Type B pancreatic cell (in vitro differentiated cells): ENCODE measurements around the gene SERPINA3. TPM values are rescaled to one million over a fixed set of nuclear protein-coding genes. Genes with fewer than 3 reads are reported as not detected.

ENCODE experiments used
- DNase-seq: peaks from one replicate; pipeline ENCODE4 v3.0.0; 2021; ENCODE audit warnings: mixed read lengths; ENCODE audit not compliant: unreplicated experiment; ENCODE audit errors: extremely low spot score
- H3K27ac Mint-ChIP-seq: 2 replicates; pipeline ENCODE4 v1.8.0; 2021; ENCODE audit warnings: mild to moderate bottlenecking, mixed read lengths
- H3K27me3 Mint-ChIP-seq: 2 replicates; pipeline ENCODE4 v1.8.0; 2021; ENCODE audit warnings: mixed read lengths
- H3K36me3 Mint-ChIP-seq: 2 replicates; pipeline ENCODE4 v1.8.0; 2021; ENCODE audit warnings: mixed read lengths
- H3K4me1 Mint-ChIP-seq: one replicate; pipeline ENCODE4 v1.8.0; 2021; ENCODE audit warnings: mixed read lengths; ENCODE audit not compliant: unreplicated experiment
- H3K4me3 Mint-ChIP-seq: 2 replicates; pipeline ENCODE4 v1.8.0; 2021; ENCODE audit warnings: mild to moderate bottlenecking, mixed read lengths
- H3K9me3 Mint-ChIP-seq: 2 replicates; pipeline ENCODE4 v1.8.0; 2021; ENCODE audit warnings: mixed read lengths
- total RNA-seq: library from RNA; stranded (reverse); gene quantifications from 2 replicates; pipeline ENCODE4 v1.2.1, GENCODE V29; 2021; ENCODE audit warnings: low replicate concordance
- TF ChIP-seq, protein P1 (sequence below): fragments of 200-600 bp; sonication (generic); conservative IDR thresholded peaks from 2 replicates; pipeline ENCODE4 v1.5.0; 2021; ENCODE audit warnings: antibody characterized with exemption, mild to moderate bottlenecking

Gene SERPINA3
- total RNA-seq, 1 donor from 2014 or later: 7.1 TPM

GRCh38 chr14:94586635-94587034, 25.6 kb upstream of the SERPINA3 start:
- Mint-ChIP-seq H3K9me3 (peaks cover 9% of the 10 kb centered on the region), H3K36me3 (no peaks in the 10 kb centered on the region), H3K4me1 (peaks cover 7% of the 10 kb centered on the region), H3K27me3 (no peaks in the 10 kb centered on the region), H3K27ac (no peak overlapping the region), H3K4me3 (no peak overlapping the region)
- DNase-seq: no peak
- TF ChIP-seq, protein P1, sequence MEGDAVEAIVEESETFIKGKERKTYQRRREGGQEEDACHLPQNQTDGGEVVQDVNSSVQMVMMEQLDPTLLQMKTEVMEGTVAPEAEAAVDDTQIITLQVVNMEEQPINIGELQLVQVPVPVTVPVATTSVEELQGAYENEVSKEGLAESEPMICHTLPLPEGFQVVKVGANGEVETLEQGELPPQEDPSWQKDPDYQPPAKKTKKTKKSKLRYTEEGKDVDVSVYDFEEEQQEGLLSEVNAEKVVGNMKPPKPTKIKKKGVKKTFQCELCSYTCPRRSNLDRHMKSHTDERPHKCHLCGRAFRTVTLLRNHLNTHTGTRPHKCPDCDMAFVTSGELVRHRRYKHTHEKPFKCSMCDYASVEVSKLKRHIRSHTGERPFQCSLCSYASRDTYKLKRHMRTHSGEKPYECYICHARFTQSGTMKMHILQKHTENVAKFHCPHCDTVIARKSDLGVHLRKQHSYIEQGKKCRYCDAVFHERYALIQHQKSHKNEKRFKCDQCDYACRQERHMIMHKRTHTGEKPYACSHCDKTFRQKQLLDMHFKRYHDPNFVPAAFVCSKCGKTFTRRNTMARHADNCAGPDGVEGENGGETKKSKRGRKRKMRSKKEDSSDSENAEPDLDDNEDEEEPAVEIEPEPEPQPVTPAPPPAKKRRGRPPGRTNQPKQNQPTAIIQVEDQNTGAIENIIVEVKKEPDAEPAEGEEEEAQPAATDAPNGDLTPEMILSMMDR: no peak

DNA sequence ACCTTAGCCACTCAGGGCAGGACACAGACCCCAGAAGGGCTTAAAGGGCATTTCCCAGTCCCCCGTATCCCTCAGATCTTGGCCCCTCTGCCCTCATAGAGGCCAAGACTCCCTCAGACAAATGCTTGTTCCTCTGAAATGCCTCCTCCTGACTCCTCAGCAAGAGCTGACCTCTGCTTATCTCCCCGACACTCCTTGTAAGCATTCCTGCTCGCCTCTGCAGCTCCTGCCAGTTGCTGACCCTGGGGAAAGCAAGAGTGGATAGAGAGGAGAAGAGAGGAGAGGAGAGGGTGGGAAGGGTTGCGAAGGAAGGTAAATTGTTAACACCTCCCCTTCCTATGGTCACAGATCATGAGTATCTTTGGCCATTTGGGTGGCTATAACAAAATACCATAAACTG, 23.9 kb upstream of the SERPINA3 start:
- DNase-seq: no peak
- no peaks in the 10 kb centered on the region for H3K4me1 Mint-ChIP-seq
- H3K4me3 Mint-ChIP-seq: no peak overlapping the region
- no peaks in the 10 kb centered on the region for H3K36me3 Mint-ChIP-seq
- no peak overlapping the region for H3K27ac Mint-ChIP-seq
- no peaks in the 10 kb centered on the region for H3K27me3 Mint-ChIP-seq
- TF ChIP-seq, protein P1: no peak
- H3K9me3 Mint-ChIP-seq: peaks cover 10% of the 10 kb centered on the region

DNA sequence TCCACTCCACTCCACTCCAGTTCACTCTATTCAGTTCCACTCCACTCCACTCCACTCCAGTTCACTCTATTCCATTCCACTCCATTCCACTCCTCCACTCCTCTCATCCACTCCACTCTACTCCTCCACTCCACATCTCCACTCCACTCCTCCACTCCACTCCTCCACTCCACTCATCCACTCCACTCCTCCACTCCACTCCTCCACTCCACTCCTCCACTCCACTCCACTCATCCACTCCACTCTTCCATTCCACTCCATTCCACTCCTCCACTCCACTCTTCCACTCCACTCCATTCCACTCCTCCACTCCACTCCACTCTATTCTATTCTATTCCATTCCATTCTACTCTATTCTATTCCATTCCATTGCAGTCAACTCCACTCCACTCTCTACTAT, 21.1 kb upstream of the SERPINA3 start:
- Mint-ChIP-seq H3K36me3 (no peaks in the 10 kb centered on the region), H3K4me3 (no peak overlapping the region), H3K4me1 (peaks cover 16% of the 10 kb centered on the region), H3K27ac (no peak overlapping the region), H3K9me3 (peaks cover 10% of the 10 kb centered on the region), H3K27me3 (no peaks in the 10 kb centered on the region)
- no peak for DNase-seq
- TF ChIP-seq, protein P1: no peak

DNA sequence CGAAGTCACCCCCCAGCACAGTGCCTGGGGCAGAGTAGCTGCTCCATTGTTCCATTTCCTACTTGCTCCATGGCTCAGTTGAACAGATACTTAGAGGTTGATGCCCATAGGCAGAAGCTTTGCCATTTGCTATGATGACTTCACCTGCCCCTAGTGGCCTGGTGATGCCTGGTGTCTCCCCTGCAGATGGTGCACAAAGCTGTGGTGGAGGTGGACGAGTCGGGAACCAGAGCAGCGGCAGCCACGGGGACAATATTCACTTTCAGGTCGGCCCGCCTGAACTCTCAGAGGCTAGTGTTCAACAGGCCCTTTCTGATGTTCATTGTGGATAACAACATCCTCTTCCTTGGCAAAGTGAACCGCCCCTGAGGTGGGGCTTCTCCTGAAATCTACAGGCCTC, 20.3 kb upstream of the SERPINA3 start:
- Mint-ChIP-seq H3K4me1 (peaks cover 17% of the 10 kb centered on the region), H3K27ac (no peak overlapping the region), H3K27me3 (no peaks in the 10 kb centered on the region), H3K36me3 (no peaks in the 10 kb centered on the region), H3K9me3 (peaks cover 10% of the 10 kb centered on the region), H3K4me3 (no peak overlapping the region)
- TF ChIP-seq, protein P1: no peak
- no peak for DNase-seq

DNA sequence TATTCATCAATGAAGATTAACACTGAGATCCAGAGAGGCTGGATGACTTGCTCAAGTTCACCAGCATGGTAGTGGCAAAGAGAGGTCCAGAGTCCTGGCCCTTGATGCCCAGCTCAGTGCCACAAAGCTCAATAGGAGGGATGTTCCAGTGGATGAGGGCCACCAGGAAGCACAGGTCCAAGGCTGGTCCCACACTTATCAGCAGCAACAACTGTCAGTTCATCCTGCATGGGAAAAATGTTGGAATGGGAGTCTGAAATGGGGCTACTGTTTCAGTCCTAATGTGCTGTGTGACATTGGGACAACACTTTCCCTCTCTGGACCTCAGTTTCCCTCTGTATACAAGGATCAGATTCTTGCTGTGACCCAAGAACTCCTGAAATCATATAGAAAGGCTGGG, 19.7 kb upstream of the SERPINA3 start:
- no peak for DNase-seq
- Mint-ChIP-seq H3K27me3 (no peaks in the 10 kb centered on the region), H3K36me3 (no peaks in the 10 kb centered on the region), H3K27ac (no peak overlapping the region), H3K4me1 (peaks cover 17% of the 10 kb centered on the region), H3K9me3 (peaks cover 10% of the 10 kb centered on the region), H3K4me3 (no peak overlapping the region)
- TF ChIP-seq, protein P1: no peak

DNA sequence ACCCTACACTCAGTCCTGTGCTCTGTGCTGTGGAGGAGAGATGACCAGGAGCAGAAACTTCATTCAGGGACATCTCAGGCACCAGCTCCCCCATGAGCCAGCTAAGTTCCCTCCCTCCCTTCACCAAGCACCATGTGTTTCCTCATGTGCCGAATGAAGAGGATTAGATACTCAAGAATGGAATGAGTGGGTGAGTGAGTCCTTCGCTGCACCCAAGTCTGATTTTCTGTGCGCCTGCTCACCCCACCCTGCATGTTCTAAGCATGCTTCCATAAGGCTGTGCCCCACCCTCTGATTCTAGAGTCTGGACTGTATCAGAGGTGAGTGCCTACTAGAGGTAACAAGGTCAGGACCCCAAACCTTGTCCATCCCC, 18.8 kb upstream of the SERPINA3 start:
- H3K27me3 Mint-ChIP-seq: no peaks in the 10 kb centered on the region
- no peak overlapping the region for H3K4me3 Mint-ChIP-seq
- H3K36me3 Mint-ChIP-seq: no peaks in the 10 kb centered on the region
- no peak for DNase-seq
- H3K27ac Mint-ChIP-seq: no peak overlapping the region
- H3K9me3 Mint-ChIP-seq: peaks cover 10% of the 10 kb centered on the region
- TF ChIP-seq, protein P1: no peak
- peaks cover 22% of the 10 kb centered on the region for H3K4me1 Mint-ChIP-seq
